Measurements from ENCODE around the gene RELN. TPM values are rescaled to one million over a fixed set of nuclear protein-coding genes. Genes with fewer than 3 reads are reported as not detected.

Gene RELN
- total RNA-seq, 1 donor from 2014 or later, result 17.5 TPM

DNA sequence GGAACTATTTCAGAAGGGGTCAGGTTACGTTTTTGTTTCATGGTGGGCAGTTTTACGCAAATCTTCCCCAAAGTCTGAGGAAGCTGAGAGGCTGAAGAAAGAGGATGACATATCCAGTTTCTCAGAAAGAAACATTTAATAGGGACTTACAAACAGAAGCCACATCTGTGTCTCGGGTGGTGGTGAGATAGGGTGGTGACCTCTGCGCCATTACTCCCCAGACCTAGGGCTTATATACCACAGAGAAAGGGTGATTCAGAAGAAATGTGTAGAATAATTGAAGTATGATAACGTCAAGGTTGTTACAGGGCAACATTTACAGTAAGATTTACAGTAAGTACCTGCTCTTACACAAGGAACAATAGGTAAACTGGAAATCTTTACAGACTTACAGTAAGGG, 43.0 kb upstream of the RELN start:
- no peak for DNase-seq (ENCODE audit: extremely low spot score, unreplicated experiment)
- H3K27me3 Mint-ChIP-seq, result no peaks in the 10 kb centered on the region
- TF ChIP-seq, protein P1, sequence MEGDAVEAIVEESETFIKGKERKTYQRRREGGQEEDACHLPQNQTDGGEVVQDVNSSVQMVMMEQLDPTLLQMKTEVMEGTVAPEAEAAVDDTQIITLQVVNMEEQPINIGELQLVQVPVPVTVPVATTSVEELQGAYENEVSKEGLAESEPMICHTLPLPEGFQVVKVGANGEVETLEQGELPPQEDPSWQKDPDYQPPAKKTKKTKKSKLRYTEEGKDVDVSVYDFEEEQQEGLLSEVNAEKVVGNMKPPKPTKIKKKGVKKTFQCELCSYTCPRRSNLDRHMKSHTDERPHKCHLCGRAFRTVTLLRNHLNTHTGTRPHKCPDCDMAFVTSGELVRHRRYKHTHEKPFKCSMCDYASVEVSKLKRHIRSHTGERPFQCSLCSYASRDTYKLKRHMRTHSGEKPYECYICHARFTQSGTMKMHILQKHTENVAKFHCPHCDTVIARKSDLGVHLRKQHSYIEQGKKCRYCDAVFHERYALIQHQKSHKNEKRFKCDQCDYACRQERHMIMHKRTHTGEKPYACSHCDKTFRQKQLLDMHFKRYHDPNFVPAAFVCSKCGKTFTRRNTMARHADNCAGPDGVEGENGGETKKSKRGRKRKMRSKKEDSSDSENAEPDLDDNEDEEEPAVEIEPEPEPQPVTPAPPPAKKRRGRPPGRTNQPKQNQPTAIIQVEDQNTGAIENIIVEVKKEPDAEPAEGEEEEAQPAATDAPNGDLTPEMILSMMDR (conservative IDR thresholded peaks at IDR 0.05), result no peak
- no peaks in the 10 kb centered on the region for H3K36me3 Mint-ChIP-seq
- no peak overlapping the region for H3K27ac Mint-ChIP-seq
- H3K4me1 Mint-ChIP-seq (ENCODE audit: unreplicated experiment), result no peaks in the 10 kb centered on the region
- H3K9me3 Mint-ChIP-seq, result no peaks in the 10 kb centered on the region
- no peak overlapping the region for H3K4me3 Mint-ChIP-seq

DNA sequence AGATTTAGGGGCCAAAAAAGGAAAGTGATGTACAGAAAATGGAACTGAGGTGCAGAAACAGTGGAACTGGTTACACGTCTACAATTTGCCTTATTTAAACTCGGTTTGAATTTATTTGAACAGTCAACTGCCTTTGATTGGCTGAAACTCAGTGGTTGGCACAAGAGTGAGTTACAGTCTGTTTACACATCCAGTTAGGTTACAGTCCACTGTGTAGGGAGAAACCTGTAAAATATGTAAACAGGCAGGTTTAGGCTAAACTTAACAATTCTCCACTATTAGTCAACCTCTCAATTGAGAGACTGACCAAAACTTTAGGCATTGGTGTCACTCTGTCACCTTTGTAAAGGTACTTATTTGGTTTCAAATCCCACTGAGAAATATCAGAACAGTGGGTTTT, 40.3 kb upstream of the RELN start:
- no peak overlapping the region for H3K27ac Mint-ChIP-seq
- DNase-seq (ENCODE audit: extremely low spot score, unreplicated experiment), result no peak
- no peaks in the 10 kb centered on the region for H3K4me1 Mint-ChIP-seq (ENCODE audit: unreplicated experiment)
- no peaks in the 10 kb centered on the region for H3K27me3 Mint-ChIP-seq
- no peaks in the 10 kb centered on the region for H3K36me3 Mint-ChIP-seq
- no peaks in the 10 kb centered on the region for H3K9me3 Mint-ChIP-seq
- no peak overlapping the region for H3K4me3 Mint-ChIP-seq
- TF ChIP-seq, protein P1 (conservative IDR thresholded peaks at IDR 0.05), result no peak

DNA sequence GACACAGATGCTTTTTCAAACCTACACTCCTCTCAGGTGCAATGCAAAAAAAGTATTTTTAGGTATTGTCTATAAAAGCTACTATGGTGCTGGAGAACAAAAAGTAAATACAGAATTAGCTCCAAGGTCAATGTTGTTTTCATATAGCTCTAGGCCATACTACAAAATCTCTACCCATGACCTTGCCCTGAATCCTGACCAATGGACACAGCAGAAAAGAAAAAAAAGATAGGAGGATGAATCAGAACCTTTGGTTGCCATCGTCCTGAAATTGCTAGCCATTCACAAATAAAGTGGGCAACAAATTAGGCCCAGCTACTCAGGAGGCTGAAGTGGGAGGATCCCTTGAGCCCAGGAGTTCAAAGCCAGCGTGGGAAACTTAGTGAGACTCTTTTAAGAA, 35.2 kb upstream of the RELN start:
- Mint-ChIP-seq H3K4me3 (no peak overlapping the region), H3K27me3 (peaks cover 4% of the 10 kb centered on the region), H3K27ac (no peak overlapping the region), H3K9me3 (no peaks in the 10 kb centered on the region), H3K4me1 (ENCODE audit: unreplicated experiment) (no peaks in the 10 kb centered on the region), H3K36me3 (no peaks in the 10 kb centered on the region)
- TF ChIP-seq, protein P1 (conservative IDR thresholded peaks at IDR 0.05), result no peak
- DNase-seq (ENCODE audit: extremely low spot score, unreplicated experiment), result no peak

DNA sequence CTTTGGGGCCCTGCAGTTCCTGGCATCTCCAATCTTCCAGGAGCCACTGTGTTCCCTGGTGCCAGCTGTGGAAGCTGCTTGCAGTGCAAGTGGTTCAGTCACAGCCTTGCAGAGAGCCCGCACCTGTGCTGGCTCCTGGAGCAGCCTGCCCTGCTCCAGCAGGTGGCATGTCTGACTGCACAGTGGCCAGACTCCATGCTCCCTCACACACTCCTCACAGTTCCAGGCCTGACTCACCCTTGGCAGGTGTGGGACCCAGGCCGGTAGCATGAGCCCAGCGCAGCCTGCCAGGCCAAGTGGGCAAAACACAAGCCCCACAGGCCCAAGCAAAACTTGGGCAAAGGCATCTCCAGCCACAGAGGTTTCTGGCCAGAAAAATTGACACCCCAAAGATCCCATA, 33.6 kb upstream of the RELN start:
- H3K4me1 Mint-ChIP-seq (ENCODE audit: unreplicated experiment), result no peaks in the 10 kb centered on the region
- H3K36me3 Mint-ChIP-seq, result no peaks in the 10 kb centered on the region
- TF ChIP-seq, protein P1 (conservative IDR thresholded peaks at IDR 0.05), result no peak
- H3K27me3 Mint-ChIP-seq, result peaks cover 4% of the 10 kb centered on the region
- H3K27ac Mint-ChIP-seq, result no peak overlapping the region
- H3K4me3 Mint-ChIP-seq, result no peak overlapping the region
- H3K9me3 Mint-ChIP-seq, result no peaks in the 10 kb centered on the region
- DNase-seq (ENCODE audit: extremely low spot score, unreplicated experiment), result no peak

DNA sequence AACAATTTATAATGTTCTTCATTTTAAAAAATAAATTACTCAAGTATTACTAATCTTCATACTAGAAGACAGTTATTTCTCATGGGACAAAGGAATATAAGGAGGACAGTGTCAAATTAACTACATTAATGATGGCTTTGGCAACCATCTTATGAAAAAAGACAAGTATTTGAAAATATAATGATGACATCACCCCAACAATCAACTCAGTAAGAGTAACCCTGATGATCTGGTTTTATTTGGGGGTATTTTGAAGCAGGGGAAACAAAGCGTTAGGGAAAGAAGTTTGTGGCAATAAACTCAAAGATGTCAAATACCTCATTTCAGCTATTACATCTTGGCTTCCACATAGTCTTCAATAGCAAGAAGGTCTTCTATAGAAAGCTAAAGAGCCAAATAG, 29.0 kb upstream of the RELN start:
- H3K4me1 Mint-ChIP-seq (ENCODE audit: unreplicated experiment), result no peaks in the 10 kb centered on the region
- no peak overlapping the region for H3K4me3 Mint-ChIP-seq
- DNase-seq (ENCODE audit: extremely low spot score, unreplicated experiment), result no peak
- peaks cover 7% of the 10 kb centered on the region for H3K27me3 Mint-ChIP-seq
- H3K27ac Mint-ChIP-seq, result no peak overlapping the region
- no peaks in the 10 kb centered on the region for H3K9me3 Mint-ChIP-seq
- TF ChIP-seq, protein P1 (conservative IDR thresholded peaks at IDR 0.05), result no peak
- H3K36me3 Mint-ChIP-seq, result no peaks in the 10 kb centered on the region

DNA sequence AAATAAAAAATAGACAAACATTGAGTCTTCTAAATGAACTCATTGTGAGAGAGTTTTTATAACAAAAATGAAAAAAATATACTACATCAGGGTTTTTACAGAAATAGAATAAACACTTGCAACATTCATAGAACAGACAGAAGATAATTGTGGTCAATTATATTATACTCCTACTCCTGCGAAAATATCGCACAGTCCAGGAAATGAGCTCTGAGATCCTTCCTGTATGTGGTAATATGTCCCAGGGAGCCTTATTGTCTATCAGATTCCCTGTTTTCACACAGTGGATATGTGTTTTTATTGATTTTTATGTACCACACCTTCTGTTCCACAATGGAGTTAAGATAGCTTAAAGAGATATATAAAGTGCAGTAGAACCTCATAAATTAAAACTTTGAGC, 27.5 kb upstream of the RELN start:
- TF ChIP-seq, protein P1 (conservative IDR thresholded peaks at IDR 0.05), result no peak
- no peak for DNase-seq (ENCODE audit: extremely low spot score, unreplicated experiment)
- Mint-ChIP-seq H3K36me3 (no peaks in the 10 kb centered on the region), H3K9me3 (no peaks in the 10 kb centered on the region), H3K27me3 (peaks cover 7% of the 10 kb centered on the region), H3K27ac (no peak overlapping the region), H3K4me3 (no peak overlapping the region), H3K4me1 (ENCODE audit: unreplicated experiment) (no peaks in the 10 kb centered on the region)

Data from type B pancreatic cell (in vitro differentiated cells).